ENCODE measurements around the gene HEATR9. TPM values are rescaled to one million over a fixed set of nuclear protein-coding genes. Genes with fewer than 3 reads are reported as not detected.

HEATR9 gene
- total RNA-seq, 1 donor from 2014 or later = not detected

DNA sequence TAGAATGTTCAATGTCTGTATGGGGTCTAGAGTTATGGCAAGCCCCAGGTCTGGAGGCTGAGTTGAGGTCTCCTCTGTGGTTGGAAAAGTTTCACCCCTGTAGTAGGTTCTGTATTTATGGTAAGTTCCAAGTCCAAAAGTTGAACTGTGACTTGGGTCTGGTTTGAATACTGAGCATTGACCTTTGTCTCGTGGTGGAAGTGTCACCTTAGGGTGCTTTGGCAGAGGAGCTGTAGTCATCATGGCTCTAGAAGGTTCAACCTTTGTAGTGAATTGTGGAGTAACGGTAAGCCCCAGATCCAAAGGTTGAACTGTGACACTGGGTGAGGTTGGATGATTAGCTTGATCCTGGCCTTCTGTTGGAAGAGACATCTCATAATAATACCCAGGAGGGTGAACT, 44.3 kb upstream of the HEATR9 start:
- Mint-ChIP-seq H3K9me3 (peaks cover 19% of the 10 kb centered on the region), H3K27me3 (ENCODE audit: low read depth) (no peaks in the 10 kb centered on the region)

DNA sequence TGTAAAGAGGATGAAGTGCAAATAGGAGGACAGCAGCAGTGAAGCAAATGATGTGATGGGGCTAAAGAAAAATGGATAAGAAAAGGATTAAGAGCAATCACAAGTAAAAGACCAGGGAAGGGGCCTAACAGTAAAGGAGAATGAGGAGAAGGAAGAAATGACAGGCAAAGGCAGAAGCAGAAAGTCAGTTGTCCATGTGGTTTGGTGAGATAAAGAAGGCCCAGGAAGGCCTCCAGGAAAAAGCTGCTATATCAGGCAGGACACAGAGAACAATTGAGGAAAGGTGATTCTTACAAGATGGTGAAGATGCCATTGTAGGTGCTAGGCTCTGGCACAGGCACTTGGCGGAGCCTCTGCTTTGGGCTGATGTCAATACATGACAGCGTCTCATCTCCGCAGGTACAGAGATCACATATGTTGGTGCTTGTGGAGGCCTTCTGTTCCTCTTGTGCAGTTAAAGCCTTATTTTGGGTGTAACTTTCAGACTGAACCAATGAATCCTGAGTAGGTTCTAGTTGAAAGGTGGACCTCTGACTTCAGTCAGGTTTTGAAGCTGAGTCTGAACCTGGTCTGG, 43.7 kb upstream of the HEATR9 start:
- peaks cover 2% of the 10 kb centered on the region for H3K36me3 Mint-ChIP-seq (ENCODE audit: low read depth)
- no peak for DNase-seq (ENCODE audit: low read depth, low spot score)
- no peak overlapping the region for H3K4me3 Mint-ChIP-seq
- H3K27me3 Mint-ChIP-seq (ENCODE audit: low read depth) = no peaks in the 10 kb centered on the region
- peaks cover 19% of the 10 kb centered on the region for H3K9me3 Mint-ChIP-seq
- H3K4me1 Mint-ChIP-seq = no peaks in the 10 kb centered on the region
- no peak overlapping the region for H3K27ac Mint-ChIP-seq (ENCODE audit: unreplicated experiment)
- TF ChIP-seq, protein P1, sequence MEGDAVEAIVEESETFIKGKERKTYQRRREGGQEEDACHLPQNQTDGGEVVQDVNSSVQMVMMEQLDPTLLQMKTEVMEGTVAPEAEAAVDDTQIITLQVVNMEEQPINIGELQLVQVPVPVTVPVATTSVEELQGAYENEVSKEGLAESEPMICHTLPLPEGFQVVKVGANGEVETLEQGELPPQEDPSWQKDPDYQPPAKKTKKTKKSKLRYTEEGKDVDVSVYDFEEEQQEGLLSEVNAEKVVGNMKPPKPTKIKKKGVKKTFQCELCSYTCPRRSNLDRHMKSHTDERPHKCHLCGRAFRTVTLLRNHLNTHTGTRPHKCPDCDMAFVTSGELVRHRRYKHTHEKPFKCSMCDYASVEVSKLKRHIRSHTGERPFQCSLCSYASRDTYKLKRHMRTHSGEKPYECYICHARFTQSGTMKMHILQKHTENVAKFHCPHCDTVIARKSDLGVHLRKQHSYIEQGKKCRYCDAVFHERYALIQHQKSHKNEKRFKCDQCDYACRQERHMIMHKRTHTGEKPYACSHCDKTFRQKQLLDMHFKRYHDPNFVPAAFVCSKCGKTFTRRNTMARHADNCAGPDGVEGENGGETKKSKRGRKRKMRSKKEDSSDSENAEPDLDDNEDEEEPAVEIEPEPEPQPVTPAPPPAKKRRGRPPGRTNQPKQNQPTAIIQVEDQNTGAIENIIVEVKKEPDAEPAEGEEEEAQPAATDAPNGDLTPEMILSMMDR (conservative IDR thresholded peaks at IDR 0.05) = no peak

More for the DNA sequence above, 44.3 kb upstream of the HEATR9 start:
- H3K4me3 Mint-ChIP-seq = no peak overlapping the region
- no peak overlapping the region for H3K27ac Mint-ChIP-seq (ENCODE audit: unreplicated experiment)
- H3K36me3 Mint-ChIP-seq (ENCODE audit: low read depth) = peaks cover 3% of the 10 kb centered on the region
- TF ChIP-seq, protein P1 (conservative IDR thresholded peaks at IDR 0.05) = no peak
- no peak for DNase-seq (ENCODE audit: low read depth, low spot score)
- no peaks in the 10 kb centered on the region for H3K4me1 Mint-ChIP-seq

DNA sequence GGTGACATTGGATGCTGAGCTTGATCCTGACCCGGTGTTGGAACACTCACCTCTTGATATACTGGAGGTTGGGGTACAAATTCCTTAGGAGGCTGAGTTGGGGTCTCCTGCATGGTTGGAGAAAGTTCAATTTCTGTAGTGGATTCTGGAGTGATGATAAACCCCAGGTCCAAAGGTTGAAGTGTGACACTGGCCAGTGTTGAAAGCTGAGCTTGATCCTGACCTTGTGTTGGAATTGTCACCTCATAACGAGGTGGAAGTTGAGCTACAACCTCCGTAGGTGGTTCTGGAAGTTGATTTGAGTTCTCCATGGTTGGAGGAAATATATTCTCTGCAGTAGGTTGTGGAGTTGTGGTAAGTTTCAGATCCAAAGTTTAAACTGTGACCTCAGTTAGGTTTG, 40.7 kb upstream of the HEATR9 start:
- H3K27me3 Mint-ChIP-seq (ENCODE audit: low read depth) = peaks cover 3% of the 10 kb centered on the region
- no peak overlapping the region for H3K4me3 Mint-ChIP-seq
- DNase-seq (ENCODE audit: low read depth, low spot score) = no peak
- no peaks in the 10 kb centered on the region for H3K36me3 Mint-ChIP-seq (ENCODE audit: low read depth)
- no peaks in the 10 kb centered on the region for H3K4me1 Mint-ChIP-seq
- no peak overlapping the region for H3K27ac Mint-ChIP-seq (ENCODE audit: unreplicated experiment)
- TF ChIP-seq, protein P1 (conservative IDR thresholded peaks at IDR 0.05) = no peak
- peaks cover 20% of the 10 kb centered on the region for H3K9me3 Mint-ChIP-seq

DNA sequence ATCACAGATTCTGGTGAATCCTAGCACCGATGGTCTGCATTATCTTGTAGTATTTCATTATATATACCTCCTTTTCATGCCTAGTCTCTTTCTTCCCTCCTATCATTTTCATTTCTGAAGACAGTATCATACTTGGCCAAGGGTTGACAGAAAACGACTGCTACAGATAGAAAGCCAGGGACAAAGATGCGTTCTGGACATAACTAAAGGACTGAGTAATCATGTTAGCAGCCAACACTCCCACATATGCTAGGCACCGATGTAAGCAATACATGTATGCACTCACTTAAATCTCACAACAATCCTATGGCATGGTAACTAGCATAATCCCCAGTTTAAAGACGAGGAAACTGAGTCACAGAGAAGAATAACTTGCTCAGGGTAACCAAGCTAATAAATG, 39.0 kb upstream of the HEATR9 start:
- no peak overlapping the region for H3K27ac Mint-ChIP-seq (ENCODE audit: unreplicated experiment)
- TF ChIP-seq, protein P1 (conservative IDR thresholded peaks at IDR 0.05) = no peak
- no peaks in the 10 kb centered on the region for H3K4me1 Mint-ChIP-seq
- DNase-seq (ENCODE audit: low read depth, low spot score) = no peak
- peaks cover 3% of the 10 kb centered on the region for H3K27me3 Mint-ChIP-seq (ENCODE audit: low read depth)
- no peak overlapping the region for H3K4me3 Mint-ChIP-seq
- H3K9me3 Mint-ChIP-seq = peaks cover 14% of the 10 kb centered on the region
- no peaks in the 10 kb centered on the region for H3K36me3 Mint-ChIP-seq (ENCODE audit: low read depth)

DNA sequence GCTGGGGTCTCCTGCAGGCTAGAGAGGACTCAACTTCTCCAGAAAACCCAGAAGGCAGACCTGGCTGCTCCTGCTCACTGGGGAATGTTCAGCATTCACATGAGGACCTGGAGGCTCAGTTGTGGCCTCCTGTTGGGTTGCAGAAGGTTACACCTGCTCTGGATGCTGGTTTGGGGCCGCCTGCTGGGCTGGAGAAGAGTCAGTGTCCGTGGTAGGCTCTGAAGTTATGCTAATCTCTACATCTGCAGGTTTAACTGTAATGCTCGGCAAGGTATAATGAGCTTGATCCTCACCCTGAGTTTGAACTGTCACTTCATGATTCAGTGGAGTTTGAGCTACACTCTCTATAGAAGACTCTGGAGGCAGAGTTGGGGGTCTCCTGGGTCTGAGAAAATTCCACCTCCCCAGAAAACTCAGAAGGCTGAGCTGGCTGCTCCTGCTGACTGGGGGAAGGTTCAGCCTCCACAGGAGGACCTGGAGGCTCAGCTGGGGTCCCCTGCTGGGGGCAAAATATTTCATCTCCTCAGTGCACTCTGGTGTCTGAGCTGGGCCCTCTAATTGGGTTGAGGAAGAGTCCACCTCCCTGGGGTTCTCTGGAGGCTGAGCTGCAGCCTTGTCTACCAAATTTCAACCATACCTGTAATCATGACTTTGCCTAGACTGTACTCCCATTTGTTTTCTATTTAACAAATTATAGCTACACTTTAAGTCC, 38.4 kb upstream of the HEATR9 start:
- TF ChIP-seq, protein P1 (conservative IDR thresholded peaks at IDR 0.05) = no peak
- Mint-ChIP-seq H3K36me3 (ENCODE audit: low read depth) (no peaks in the 10 kb centered on the region), H3K27ac (ENCODE audit: unreplicated experiment) (no peak overlapping the region), H3K9me3 (peaks cover 14% of the 10 kb centered on the region), H3K4me3 (no peak overlapping the region), H3K27me3 (ENCODE audit: low read depth) (peaks cover 3% of the 10 kb centered on the region), H3K4me1 (no peaks in the 10 kb centered on the region)
- no peak for DNase-seq (ENCODE audit: low read depth, low spot score)
